ENCODE results near the gene PACRG.

PACRG gene

GRCh38 chr6:163086624-163086920 is 358.8 kb downstream of the PACRG start:
- no peak for DNase-seq (ENCODE audit: low spot score)

- DNase-seq (ENCODE audit: low spot score): no peak
Measured at GRCh38 chr6:163087981-163088380, 360.2 kb downstream of the PACRG start.

GRCh38 chr6:163092876-163093275 is 365.1 kb downstream of the PACRG start:
- DNase-seq (ENCODE audit: low spot score): peak; percentile 58

GRCh38 chr6:163094881-163095280 is 367.1 kb downstream of the PACRG start:
- DNase-seq (ENCODE audit: low spot score): no peak

- no peak for DNase-seq (ENCODE audit: low spot score)
Measured at GRCh38 chr6:163095401-163095800, 367.6 kb downstream of the PACRG start.

- peak; percentile 51 for DNase-seq (ENCODE audit: low spot score)
Measured at GRCh38 chr6:163098827-163099479, 371.2 kb downstream of the PACRG start.

GRCh38 chr6:163099621-163100171 is 371.9 kb downstream of the PACRG start:
- DNase-seq (ENCODE audit: low spot score): peak; percentile 55

GRCh38 chr6:163100259-163100658 is 372.5 kb downstream of the PACRG start:
- no peak for DNase-seq (ENCODE audit: low spot score)

GRCh38 chr6:163113358-163113962 is 385.7 kb downstream of the PACRG start:
- no peak for DNase-seq (ENCODE audit: low spot score)

- DNase-seq (ENCODE audit: low spot score): no peak
Measured at GRCh38 chr6:163118941-163119340, 391.2 kb downstream of the PACRG start.

- DNase-seq (ENCODE audit: low spot score): no peak
Measured at GRCh38 chr6:163120223-163120622, 392.4 kb downstream of the PACRG start.

- no peak for DNase-seq (ENCODE audit: low spot score)
Measured at GRCh38 chr6:163121270-163121669, 393.5 kb downstream of the PACRG start.

- no peak for DNase-seq (ENCODE audit: low spot score)
Measured at GRCh38 chr6:163122365-163122764, 394.6 kb downstream of the PACRG start.

GRCh38 chr6:163123098-163123497 is 395.3 kb downstream of the PACRG start:
- DNase-seq (ENCODE audit: low spot score): no peak

- DNase-seq (ENCODE audit: low spot score): no peak
Measured at GRCh38 chr6:163126741-163127140, 399.0 kb downstream of the PACRG start.

GRCh38 chr6:163127587-163127986 is 399.8 kb downstream of the PACRG start:
- DNase-seq (ENCODE audit: low spot score): no peak

GRCh38 chr6:163128324-163128723 is 400.6 kb downstream of the PACRG start:
- DNase-seq (ENCODE audit: low spot score): no peak

- DNase-seq (ENCODE audit: low spot score): no peak
Measured at GRCh38 chr6:163132050-163132750, 404.4 kb downstream of the PACRG start.

GRCh38 chr6:163133017-163133416 is 405.2 kb downstream of the PACRG start:
- no peak for DNase-seq (ENCODE audit: low spot score)

- no peak for DNase-seq (ENCODE audit: low spot score)
Measured at GRCh38 chr6:163133691-163134090, 405.9 kb downstream of the PACRG start.

GRCh38 chr6:163136681-163137397 is 409.1 kb downstream of the PACRG start:
- DNase-seq (ENCODE audit: low spot score): peak; percentile 61

GRCh38 chr6:163137398-163137881 is 409.7 kb downstream of the PACRG start:
- DNase-seq (ENCODE audit: low spot score): peak; percentile 63

Measured in globus pallidus (tissue), 1 donor.